LNCaP clone FGC (cell line): ENCODE measurements around the gene ABHD16B.

Experiments
- DNase-seq: peaks from one replicate; pipeline ENCODE4 v3.0.0-alpha.2; 2011; ENCODE audit warnings: low read depth
- H3K4me3 ChIP-seq: 2 replicates; pipeline ENCODE4 v1.5.1; 2011; ENCODE audit warnings: mild to moderate bottlenecking, low read depth, low read length, control low read depth
- CTCF ChIP-seq: IDR thresholded peaks from 2 replicates; pipeline ENCODE4 v1.5.1; 2012; ENCODE audit warnings: mild to moderate bottlenecking; ENCODE audit not compliant: control insufficient read depth, insufficient read depth; ENCODE audit errors: extremely low read depth

The ABHD16B gene

GRCh38 chr20:63861365-63861934 lies at the start of gene ABHD16B:
Gene ABHD16B (plus strand): TSS chr20:63861498. CDS start chr20:63861541, 43 bp downstream.
- TF ChIP-seq CTCF: no peak
- H3K4me3 ChIP-seq: no peak within 1 kb of the TSS
- no peak for DNase-seq

GRCh38 chr20:63814891-63815614 lies 46.2 kb upstream of the ABHD16B start:
- no peak for DNase-seq
- no peak overlapping the region for H3K4me3 ChIP-seq
- no peak for TF ChIP-seq CTCF

GRCh38 chr20:63815615-63816253 lies 45.6 kb upstream of the ABHD16B start:
- no peak for TF ChIP-seq CTCF
- no peak for DNase-seq
- H3K4me3 ChIP-seq: no peak overlapping the region

GRCh38 chr20:63819224-63819921 lies 41.9 kb upstream of the ABHD16B start:
- TF ChIP-seq CTCF: peak; percentile 8; the same call in 1 of the 2 replicates
- DNase-seq: no peak
- no peak overlapping the region for H3K4me3 ChIP-seq

- no peak for DNase-seq
- no peak for TF ChIP-seq CTCF
- H3K4me3 ChIP-seq: no peak overlapping the region
Measured at GRCh38 chr20:63821811-63822210, 39.5 kb upstream of the ABHD16B start.

- TF ChIP-seq CTCF: no peak
- DNase-seq: no peak
- no peak overlapping the region for H3K4me3 ChIP-seq
Measured at GRCh38 chr20:63822276-63822696, 39.0 kb upstream of the ABHD16B start.
